NCI-H1417 (cell line): ENCODE measurements around the gene ZFAND3.
"Not testable (repeated sequence)": the region's sequence is repeated elsewhere in the genome, so short reads cannot be mapped to it uniquely, and the experiment has no call there.

ENCODE experiments used
- DNase-seq, 3 experiments: peaks; one replicate each; lab custom pipeline; 2025; lab: John Stamatoyannopoulos, UW

Gene ZFAND3

GRCh38 chr6:37936906-37937305, 117.4 kb downstream of the ZFAND3 start:
- DNase-seq, result no peak

DNA sequence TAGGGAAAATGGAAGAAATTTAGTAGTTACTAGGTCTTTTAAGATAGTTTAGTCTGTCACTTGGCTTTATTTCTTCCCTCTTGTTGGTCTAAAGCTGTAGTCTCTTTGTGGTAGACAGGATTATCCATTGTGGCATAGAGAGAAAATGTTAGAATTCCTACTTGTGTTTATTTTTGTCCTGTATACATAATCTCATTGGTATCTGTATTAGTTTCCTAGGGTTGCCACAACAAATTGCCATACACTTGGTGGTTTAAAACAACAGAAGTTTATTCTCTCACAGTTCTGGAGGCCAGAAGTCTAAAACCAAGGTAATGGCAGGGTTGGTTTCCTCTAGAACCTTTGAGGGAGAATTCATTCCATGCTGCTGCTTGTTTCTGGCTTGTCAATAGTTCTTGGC, 119.4 kb downstream of the ZFAND3 start:
- DNase-seq, result no peak

- DNase-seq, result no peak
These were observed 120.7 kb downstream of the ZFAND3 start for GRCh38 chr6:37940074-37940847.

DNA sequence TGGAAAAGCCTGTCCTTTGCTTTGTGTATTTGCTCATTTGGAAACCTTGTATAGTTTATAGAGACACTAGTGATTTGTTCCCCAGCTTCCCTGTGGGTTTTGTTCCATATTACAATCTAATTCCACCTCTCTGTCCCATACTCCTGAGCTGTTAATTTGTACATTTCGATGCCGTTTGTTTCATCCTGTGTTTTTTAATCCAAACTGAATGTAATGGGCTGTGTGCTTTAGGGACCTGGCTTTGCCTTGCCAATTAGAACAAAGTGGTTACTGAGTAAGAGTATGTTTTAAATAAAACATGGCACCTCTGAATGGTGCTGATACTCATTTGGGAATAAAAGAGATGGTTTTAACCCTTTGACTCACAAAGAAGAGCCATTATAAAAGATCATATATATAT, 122.3 kb downstream of the ZFAND3 start:
- DNase-seq, result peak in 1 of 3 experiments; percentile 33

GRCh38 chr6:37942606-37943376, 123.3 kb downstream of the ZFAND3 start:
- peak in 1 of 3 experiments; percentile 27 for DNase-seq

GRCh38 chr6:37943436-37944058, 124.0 kb downstream of the ZFAND3 start:
- peak in 1 of 3 experiments; percentile 37 for DNase-seq

DNA sequence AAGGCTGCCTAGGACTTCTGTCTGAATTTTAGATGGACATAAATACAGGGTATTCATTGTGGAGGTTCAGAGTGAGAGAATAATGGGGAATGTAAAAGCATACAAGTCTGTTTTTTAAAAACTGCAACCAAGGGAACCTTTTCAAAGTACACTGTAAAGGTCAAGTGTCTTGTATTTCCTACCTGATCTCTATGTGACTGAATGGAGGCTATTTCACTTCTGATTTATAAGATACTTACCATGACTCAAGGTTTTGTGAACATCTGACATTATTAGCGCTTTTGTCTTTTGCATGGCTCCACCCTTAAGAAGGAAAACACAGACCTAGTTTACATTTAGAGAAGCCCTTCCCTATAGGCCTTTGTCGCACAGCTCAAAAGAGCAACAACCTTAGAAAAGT, 126.5 kb downstream of the ZFAND3 start:
- peak in 1 of 3 experiments; percentile 31 for DNase-seq

- no peak for DNase-seq
These were observed 127.9 kb downstream of the ZFAND3 start for GRCh38 chr6:37947468-37947867.

- not testable (repeated sequence) for DNase-seq
These were observed 129.1 kb downstream of the ZFAND3 start for GRCh38 chr6:37948584-37948983.

GRCh38 chr6:37952027-37952426, 132.5 kb downstream of the ZFAND3 start:
- no peak for DNase-seq

- DNase-seq, result no peak
These were observed 135.3 kb downstream of the ZFAND3 start for GRCh38 chr6:37954791-37955190.

GRCh38 chr6:37956711-37957275, 137.3 kb downstream of the ZFAND3 start:
- DNase-seq, result no peak

GRCh38 chr6:37959061-37959460, 139.5 kb downstream of the ZFAND3 start:
- DNase-seq, result no peak

DNA sequence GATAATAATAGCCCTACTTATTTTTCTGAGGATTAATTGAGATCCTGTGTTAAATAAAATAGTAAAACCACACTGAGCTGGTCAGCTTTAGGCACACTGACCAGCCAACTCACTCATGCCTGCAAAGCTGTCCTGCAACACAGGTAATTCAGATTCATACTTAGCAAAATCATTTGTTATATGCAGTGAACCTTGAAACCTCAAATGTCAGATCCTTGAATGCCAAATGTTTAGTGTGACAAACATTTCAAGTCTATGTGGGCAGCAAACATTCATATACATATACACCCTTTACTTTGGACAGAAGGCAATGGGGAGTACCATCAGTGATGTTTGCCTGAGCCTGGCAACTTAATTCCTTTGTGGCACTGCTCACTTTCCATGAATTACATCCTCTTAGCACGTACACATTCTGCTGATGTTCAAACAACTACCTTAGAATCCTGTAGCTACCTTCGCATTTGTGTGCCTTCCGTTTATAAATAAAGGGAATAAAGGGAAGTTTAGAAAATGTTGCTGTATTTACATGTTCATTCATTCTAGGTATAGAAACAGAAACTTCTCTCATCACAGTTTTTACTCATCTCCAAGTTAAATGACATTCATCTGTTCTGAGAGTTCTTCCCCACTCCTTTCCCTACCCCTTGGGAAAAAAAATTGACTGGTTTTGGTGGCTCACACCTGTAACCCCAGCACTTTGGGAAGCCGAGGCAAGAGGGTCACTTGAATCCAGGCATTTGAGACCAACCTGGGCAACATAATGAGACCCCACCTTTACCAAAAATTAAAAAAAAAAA, 140.8 kb downstream of the ZFAND3 start:
- DNase-seq, result peak in 1 of 3 experiments; percentile 32

- not testable (repeated sequence) for DNase-seq
These were observed 143.1 kb downstream of the ZFAND3 start for GRCh38 chr6:37962481-37963080.

DNA sequence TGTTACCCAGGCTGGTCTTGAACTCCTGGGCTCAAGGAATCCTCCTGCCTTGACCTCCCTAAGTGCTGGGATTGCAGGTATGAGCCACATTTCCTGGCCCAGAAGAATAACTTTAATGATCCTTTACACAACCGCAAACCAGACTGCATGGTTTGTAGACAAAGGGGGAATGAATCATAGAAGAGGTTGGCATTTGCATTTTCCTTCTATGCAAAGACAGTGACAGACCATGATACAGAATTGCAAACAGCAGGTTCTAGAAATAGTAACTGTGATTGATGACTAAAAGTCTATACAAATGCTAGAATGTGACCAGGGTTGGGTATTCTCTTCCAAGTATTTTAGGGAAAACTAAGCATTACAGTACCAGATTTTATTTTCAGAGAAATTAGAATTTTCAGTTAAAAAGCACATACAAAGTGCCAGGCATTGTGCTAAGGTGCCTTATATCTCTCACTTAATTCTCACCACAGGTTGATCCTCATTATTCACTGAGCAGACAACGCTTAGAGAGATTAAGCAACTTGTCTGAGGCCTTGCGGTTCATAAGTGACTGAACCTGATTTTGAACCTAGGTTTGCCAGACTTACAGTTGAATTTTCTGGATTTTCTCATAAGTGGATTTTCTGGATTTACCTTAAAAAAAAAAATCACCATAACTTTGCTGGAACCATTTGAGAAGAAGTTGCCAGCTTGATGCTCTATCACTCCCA, 146.6 kb downstream of the ZFAND3 start:
- no peak for DNase-seq

GRCh38 chr6:37966801-37967200, 147.3 kb downstream of the ZFAND3 start:
- no peak for DNase-seq

DNA sequence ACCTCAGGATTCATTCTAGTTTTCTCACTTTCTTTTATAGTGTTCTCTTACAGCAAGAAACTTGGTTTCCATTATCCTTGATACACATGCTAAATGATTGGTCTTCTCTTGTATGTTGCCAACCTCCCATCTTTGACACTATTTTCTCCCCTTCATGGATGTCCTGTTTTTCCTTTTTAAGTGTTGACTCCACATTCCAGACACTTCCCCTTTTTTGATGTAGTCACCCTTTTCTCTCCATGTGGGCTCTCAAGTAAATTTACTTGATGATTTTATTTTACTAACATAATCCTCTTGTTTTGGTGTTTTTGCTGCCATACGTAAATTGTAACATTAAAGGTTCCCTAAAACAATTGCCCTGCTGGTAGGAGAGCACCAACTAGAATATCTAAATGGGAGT, 148.1 kb downstream of the ZFAND3 start:
- no peak for DNase-seq

DNA sequence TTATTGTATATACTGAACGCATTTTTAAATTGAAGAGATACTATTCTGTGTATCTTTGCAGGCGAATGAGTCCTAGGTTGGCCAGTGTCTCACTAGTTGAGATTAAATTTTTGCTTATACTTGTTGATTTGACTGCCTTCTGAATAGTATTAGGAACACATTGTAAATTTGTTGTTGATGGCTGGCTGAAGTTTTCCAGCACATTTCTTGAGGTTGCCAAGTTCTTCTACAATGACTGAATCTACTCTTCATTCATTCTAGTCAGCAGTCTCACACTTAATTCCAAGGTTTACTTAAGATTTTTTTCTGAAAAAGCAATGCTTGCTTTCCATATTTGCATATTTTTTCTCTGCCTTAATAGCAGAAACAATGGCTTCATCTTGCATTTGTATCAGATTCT, 151.7 kb downstream of the ZFAND3 start:
- no peak for DNase-seq

- DNase-seq, result peak in 1 of 3 experiments; percentile 22
These were observed 152.3 kb downstream of the ZFAND3 start for GRCh38 chr6:37971711-37972390.
